ENCODE data around the gene HOOK1. TPM values are rescaled to one million over a fixed set of nuclear protein-coding genes. Genes with fewer than 3 reads are reported as not detected.

The HOOK1 gene
- total RNA-seq, 2 experiments from 2014 or later, result 4.6 to 4.7 TPM

DNA sequence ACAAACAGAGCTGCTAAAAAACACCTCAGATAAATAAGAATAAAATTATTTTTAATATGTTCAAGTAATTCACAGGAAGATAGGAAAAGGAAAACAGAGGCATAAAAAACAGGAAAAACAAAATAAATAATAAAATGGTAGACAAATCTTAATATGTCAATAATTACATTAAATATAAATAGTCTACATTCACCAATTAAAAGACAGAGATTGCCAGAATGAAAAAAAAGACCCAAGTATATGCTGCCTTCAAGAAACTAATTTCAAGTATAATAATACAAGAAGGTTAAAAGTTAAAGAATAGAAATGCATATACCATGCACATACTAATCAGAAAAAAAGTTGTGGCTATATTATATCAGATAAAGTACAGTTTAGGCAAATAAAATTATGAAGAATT lies 109.9 kb downstream of the HOOK1 start:
- CTCF ChIA-PET, result no interaction called here
- POLR2A ChIA-PET, result no interaction called here

Other genes starting within 250 kb of the HOOK1 start
- gene CYP2J2, start 111.8 kb downstream of the HOOK1 start, total RNA-seq, result under 1 TPM; 0.70 to 0.99 TPM